GM23248 (cell line): ENCODE data around the gene LRMDA. TPM values are rescaled to one million over a fixed set of nuclear protein-coding genes. Genes with fewer than 3 reads are reported as not detected.

Source experiments
- DNase-seq: peaks from one replicate; pipeline ENCODE4 v3.0.0-alpha.2; 2015
- H2AFZ ChIP-seq: fragments of 200-600 bp; sonication (generic); 2 replicates; pipeline ENCODE4 v1.6.1; 2016; ENCODE audit warnings: antibody characterized with exemption
- H3F3A ChIP-seq: fragments of 200-600 bp; sonication (generic); 2 replicates; pipeline ENCODE4 v1.6.1; 2016; ENCODE audit warnings: mild to moderate bottlenecking, antibody characterized with exemption, mixed run types; ENCODE audit not compliant: insufficient read depth
- H3K27ac ChIP-seq: fragments of 200-600 bp; sonication (generic); 2 replicates; pipeline ENCODE4 v1.5.1; 2016; ENCODE audit warnings: mild to moderate bottlenecking
- H3K27me3 ChIP-seq: fragments of 200-600 bp; sonication (generic); replicated peaks from 2 replicates; pipeline ENCODE4 v1.6.1; 2016; ENCODE audit warnings: mild to moderate bottlenecking; ENCODE audit not compliant: insufficient read depth
- H3K36me3 ChIP-seq: fragments of 200-600 bp; sonication (generic); 2 replicates; pipeline ENCODE4 v1.6.1; 2016; ENCODE audit warnings: low read depth, mild to moderate bottlenecking
- H3K4me1 ChIP-seq: fragments of 200-600 bp; sonication (generic); 2 replicates; pipeline ENCODE4 v1.6.1; 2016; ENCODE audit warnings: mild to moderate bottlenecking; ENCODE audit not compliant: insufficient read depth
- H3K4me2 ChIP-seq: fragments of 200-600 bp; sonication (generic); one replicate; pipeline ENCODE4 v1.6.1; 2016; ENCODE audit warnings: mild to moderate bottlenecking; ENCODE audit not compliant: unreplicated experiment
- H3K4me3 ChIP-seq: fragments of 200-600 bp; sonication (generic); 2 replicates; pipeline ENCODE4 v1.5.1; 2016; ENCODE audit warnings: mild to moderate bottlenecking
- H3K79me2 ChIP-seq: fragments of 200-600 bp; sonication (generic); 2 replicates; pipeline ENCODE4 v1.6.1; 2016; ENCODE audit warnings: mild to moderate bottlenecking; ENCODE audit not compliant: insufficient read depth
- H3K9ac ChIP-seq: fragments of 200-600 bp; sonication (generic); 2 replicates; pipeline ENCODE4 v1.6.1; 2016; ENCODE audit warnings: mild to moderate bottlenecking
- H3K9me2 ChIP-seq: fragments of 200-600 bp; sonication (generic); 2 replicates; pipeline ENCODE4 v1.6.1; 2016; ENCODE audit warnings: mixed run types, mild to moderate bottlenecking, moderate library complexity; ENCODE audit not compliant: insufficient read depth
- H3K9me3 ChIP-seq: fragments of 200-600 bp; sonication (generic); one replicate; pipeline ENCODE4 v1.6.1; 2017; ENCODE audit warnings: low read depth
- H4K20me1 ChIP-seq: fragments of 200-600 bp; sonication (generic); 2 replicates; pipeline ENCODE4 v1.6.0; 2016; ENCODE audit not compliant: insufficient read depth
- EZH2 ChIP-seq: fragments of 200-600 bp; sonication (generic); IDR thresholded peaks from 2 replicates; pipeline ENCODE4 v1.6.1; 2018; ENCODE audit warnings: antibody characterized with exemption, mild to moderate bottlenecking; ENCODE audit not compliant: insufficient read depth, poor library complexity, severe bottlenecking
- EZH2phosphoT487 ChIP-seq: fragments of 200-600 bp; sonication (generic); IDR thresholded peaks from 2 replicates; pipeline ENCODE4 v1.6.1; 2018; ENCODE audit warnings: antibody characterized with exemption, moderate library complexity, mild to moderate bottlenecking, low read depth; ENCODE audit not compliant: insufficient read depth
- WGBS, 2 experiments: methylation state at CpG; one replicate each; pipeline ENCODE4 v1.1.6; 2015 to 2017; ENCODE audit warnings: low lambda C conversion rate in 2 of 2, low coverage in 1 of 2; ENCODE audit errors: missing lambda C conversion rate in 2 of 2; 5-methylcytosine and 5-hydroxymethylcytosine counted together
- in situ Hi-C: fragments of 300-500 bp; cut with MboI; formaldehyde crosslinking; loops from 2 replicates; pipeline ENCODE4 v1.15.0; 2020
- polyA plus RNA-seq: library from polyadenylated mRNA; unstranded; fragments of >200 nt; fragmentation: Nextera tagmentation; extraction: Ambion mirVana; gene quantifications from 2 replicates; pipeline ENCODE4 v1.2.1, GENCODE V29; 2016
- total RNA-seq: library from RNA; depleted of rRNA; stranded (reverse); fragments of >200 nt; shearing (Covaris generic); gene quantifications from 2 replicates; pipeline ENCODE4 v1.2.3, GENCODE V29; 2014

LRMDA gene
- total and polyA plus RNA-seq, 2 experiments from 2014 or later: 2.6 TPM; not detected in 1

GRCh38 chr10:75498884-75499350, 67.5 kb downstream of the LRMDA start:
- no peak overlapping the region for H3K27ac ChIP-seq
- WGBS, 2 experiments: 26 to 28% methylated on average over 5 of the region's 5 CpGs
- no peaks in the 10 kb centered on the region for H3K9me2 ChIP-seq
- peak; percentile 21 for DNase-seq
- no peaks in the 10 kb centered on the region for H3K79me2 ChIP-seq
- in situ Hi-C loops: no loop called here
- peaks cover 21% of the 10 kb centered on the region for H3F3A ChIP-seq
- peak overlapping the region; percentile 38 for H3K4me2 ChIP-seq
- no peaks in the 10 kb centered on the region for H4K20me1 ChIP-seq
- TF ChIP-seq EZH2: no peak
- no peak for TF ChIP-seq EZH2phosphoT487
- no peak overlapping the region for H3K9ac ChIP-seq
- peaks cover 20% of the 10 kb centered on the region for H3K4me1 ChIP-seq
- H3K36me3 ChIP-seq: no peaks in the 10 kb centered on the region
- H3K4me3 ChIP-seq: no peak overlapping the region
- H2AFZ ChIP-seq: no peak overlapping the region
- no peaks in the 10 kb centered on the region for H3K9me3 ChIP-seq
- H3K27me3 ChIP-seq: no peaks in the 10 kb centered on the region

- Histone ChIP-seq H3K4me3 (no peak overlapping the region), H3F3A (peaks cover 16% of the 10 kb centered on the region), H3K36me3 (no peaks in the 10 kb centered on the region), H4K20me1 (no peaks in the 10 kb centered on the region), H2AFZ (no peak overlapping the region), H3K4me1 (peaks cover 19% of the 10 kb centered on the region; the same call in 1 of the 2 replicates), H3K9ac (no peak overlapping the region), H3K79me2 (no peaks in the 10 kb centered on the region), H3K9me2 (no peaks in the 10 kb centered on the region), H3K27me3 (no peaks in the 10 kb centered on the region), H3K27ac (no peak overlapping the region), H3K4me2 (no peak overlapping the region), H3K9me3 (no peaks in the 10 kb centered on the region)
- in situ Hi-C loops: no loop called here
- DNase-seq: no peak
- 60 to 72% methylated on average over 4 of the region's 4 CpGs for WGBS, 2 experiments
- TF ChIP-seq EZH2 (no peak), EZH2phosphoT487 (no peak)
Observed at GRCh38 chr10:75499556-75500160, 68.2 kb downstream of the LRMDA start.

- Histone ChIP-seq H2AFZ (no peak overlapping the region), H3K79me2 (no peaks in the 10 kb centered on the region), H3K4me3 (no peak overlapping the region), H3K27me3 (no peaks in the 10 kb centered on the region), H3K4me1 (peaks cover 21% of the 10 kb centered on the region), H3K9me2 (no peaks in the 10 kb centered on the region), H3K27ac (no peak overlapping the region), H4K20me1 (no peaks in the 10 kb centered on the region), H3K4me2 (no peak overlapping the region), H3K9ac (no peak overlapping the region), H3K36me3 (no peaks in the 10 kb centered on the region), H3F3A (peaks cover 17% of the 10 kb centered on the region), H3K9me3 (no peaks in the 10 kb centered on the region)
- no peak for DNase-seq
- in situ Hi-C loops: no loop called here
- TF ChIP-seq EZH2phosphoT487 (no peak), EZH2 (no peak)
- WGBS, 2 experiments: 97% methylated on average over 3 of the region's 3 CpGs
Observed at GRCh38 chr10:75502389-75502788, 71.0 kb downstream of the LRMDA start.

GRCh38 chr10:75502838-75503237, 71.4 kb downstream of the LRMDA start:
- in situ Hi-C loops: no loop called here
- no peaks in the 10 kb centered on the region for H3K9me3 ChIP-seq
- no peak overlapping the region for H2AFZ ChIP-seq
- H4K20me1 ChIP-seq: no peaks in the 10 kb centered on the region
- no peak overlapping the region for H3K4me2 ChIP-seq
- no peak overlapping the region for H3K9ac ChIP-seq
- H3K4me3 ChIP-seq: no peak overlapping the region
- no peak for DNase-seq
- H3K27me3 ChIP-seq: no peaks in the 10 kb centered on the region
- H3F3A ChIP-seq: peaks cover 17% of the 10 kb centered on the region
- no peaks in the 10 kb centered on the region for H3K79me2 ChIP-seq
- TF ChIP-seq EZH2phosphoT487 (no peak), EZH2 (no peak)
- no peak overlapping the region for H3K27ac ChIP-seq
- H3K9me2 ChIP-seq: no peaks in the 10 kb centered on the region
- no peaks in the 10 kb centered on the region for H3K36me3 ChIP-seq
- H3K4me1 ChIP-seq: peaks cover 25% of the 10 kb centered on the region
